Psoas muscle (tissue), 8 donors: ENCODE data around the gene PCNX1. TPM values are rescaled to one million over a fixed set of nuclear protein-coding genes. Genes with fewer than 3 reads are reported as not detected.
"Not testable (repeated sequence)": the region's sequence is repeated elsewhere in the genome, so short reads cannot be mapped to it uniquely, and the experiment has no call there.

Source experiments
- ATAC-seq, 4 donors: fragments of 200-7000 bp; cut with Tn5 transposase; one replicate each; pipeline ENCODE4 v1.9.1; 2020; ENCODE audit warnings: moderate library complexity in 3 of 4, mild to moderate bottlenecking in 2 of 4
- DNase-seq, 2 donors: peaks; one replicate each; pipeline ENCODE4 v3.0.0-alpha.2; 2020
- H3K27ac ChIP-seq: fragments of 200-600 bp; one replicate; pipeline ENCODE4 v1.8.0; 2022
- H3K27me3 ChIP-seq, 3 donors: fragments of 200-600 bp in 1 of 3; one replicate each; pipeline versions ENCODE4 v1.6.1 to v1.8.0; 2013 to 2022; ENCODE audit warnings: low read length in 2 of 3, mild to moderate bottlenecking in 2 of 3, moderate library complexity in 1 of 3; ENCODE audit not compliant: insufficient read depth in 3 of 3
- H3K36me3 ChIP-seq, 2 donors: fragments of 200-600 bp in 1 of 2; one replicate each; pipeline versions ENCODE4 v1.6.1 to v1.8.0; 2013 to 2022; ENCODE audit warnings: low read depth in 1 of 2, mild to moderate bottlenecking in 1 of 2, moderate library complexity in 1 of 2; ENCODE audit not compliant: insufficient read depth in 1 of 2
- H3K4me1 ChIP-seq: fragments of 200-600 bp; one replicate; pipeline ENCODE4 v1.8.0; 2022
- H3K4me3 ChIP-seq: fragments of 200-600 bp; one replicate; pipeline ENCODE4 v1.8.0; 2022; ENCODE audit warnings: mild to moderate bottlenecking
- H3K9me3 ChIP-seq: fragments of 200-600 bp; one replicate; pipeline ENCODE4 v1.8.0; 2022
- WGBS, 3 donors: extraction: QIAGEN DNeasy Blood & Tissue Kit; methylation state at CpG; one replicate each; pipeline versions ENCODE4 v1.1.6 to v1.1.7; 2013; 5-methylcytosine and 5-hydroxymethylcytosine counted together
- intact Hi-C, 2 donors: fragments of 100-400 bp; cut with DNase I; formaldehyde crosslinking; loops; one replicate each; pipeline versions ENCODE4 v1.11.0 to v1.14.2; 2022
- polyA plus RNA-seq, 3 donors: library from polyadenylated mRNA; stranded (reverse); fragments of 200-250 nt; gene quantifications; one replicate each; pipeline ENCODE4 v1.2.3, GENCODE V29; 2013
- total RNA-seq, 4 donors: library from RNA; stranded (reverse); fragmentation: NEBNext Ultra II Directional in 2 of 4; extraction: Animal tissue kit (Norgen Biotek cat#: 25700) in 2 of 4; gene quantifications; one replicate each; pipeline versions ENCODE4 v1.2.1 to v1.2.4, GENCODE V29; 2021 to 2023
- TF ChIP-seq, protein P1 (sequence below): fragments of 200-600 bp; IDR thresholded peaks from one replicate; pipeline ENCODE4 v1.8.0; 2022; ENCODE audit warnings: antibody characterized with exemption
- donor health status: healthy with polysubstance abuse.
- donor health status: DM: no; HTN: no; CAD: no; lungs with moderate emphysema.
- donor health status: Bipolar disorder and iron deficiency.
- donor health status: healthy.
- donor health status: DM: yes; HTN: yes; CAD: no.
- donor health status: DM: no; HTN: no; CAD: no.
- donor health status: DM: no; HTN: no; CAD: no.
- donor health status: DM: yes; HTN: yes; CAD: no.

Gene PCNX1
- total and polyA plus RNA-seq, 7 donors, result 5.2 to 48.1 (median 29.1) TPM

DNA sequence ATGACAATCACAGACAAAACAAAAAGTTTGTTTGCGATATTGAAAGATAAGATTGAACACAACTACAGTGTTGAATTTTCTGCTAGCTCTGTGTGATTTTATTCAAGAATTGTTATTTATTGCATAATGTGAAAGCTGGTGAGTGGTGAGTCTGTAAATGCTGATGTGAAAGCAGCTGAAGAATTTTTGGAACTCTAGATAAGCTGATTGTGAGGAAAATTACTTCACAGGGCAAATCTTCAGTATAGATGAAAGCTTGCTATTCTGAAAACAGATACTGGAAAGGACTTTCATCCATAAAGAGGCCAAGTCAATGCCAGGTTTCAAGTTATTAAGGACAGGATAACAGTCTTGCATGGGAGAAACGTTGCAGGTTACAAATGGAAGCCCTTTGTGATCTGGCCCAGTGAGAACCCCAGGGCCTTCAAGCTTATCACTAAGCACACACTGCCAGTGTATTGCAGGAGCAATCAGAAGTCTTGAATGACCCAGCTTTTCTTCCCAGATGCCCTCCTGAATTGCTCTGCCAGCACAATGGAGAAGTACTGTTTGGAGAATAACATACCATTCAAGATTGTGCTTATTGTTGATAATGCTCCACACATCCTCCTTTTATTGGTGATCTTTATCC is 153.7 kb downstream of the PCNX1 start:
- H3K36me3 ChIP-seq, result peaks cover 2 to 84% of the 10 kb centered on the region in 2 donors
- TF ChIP-seq, protein P1, sequence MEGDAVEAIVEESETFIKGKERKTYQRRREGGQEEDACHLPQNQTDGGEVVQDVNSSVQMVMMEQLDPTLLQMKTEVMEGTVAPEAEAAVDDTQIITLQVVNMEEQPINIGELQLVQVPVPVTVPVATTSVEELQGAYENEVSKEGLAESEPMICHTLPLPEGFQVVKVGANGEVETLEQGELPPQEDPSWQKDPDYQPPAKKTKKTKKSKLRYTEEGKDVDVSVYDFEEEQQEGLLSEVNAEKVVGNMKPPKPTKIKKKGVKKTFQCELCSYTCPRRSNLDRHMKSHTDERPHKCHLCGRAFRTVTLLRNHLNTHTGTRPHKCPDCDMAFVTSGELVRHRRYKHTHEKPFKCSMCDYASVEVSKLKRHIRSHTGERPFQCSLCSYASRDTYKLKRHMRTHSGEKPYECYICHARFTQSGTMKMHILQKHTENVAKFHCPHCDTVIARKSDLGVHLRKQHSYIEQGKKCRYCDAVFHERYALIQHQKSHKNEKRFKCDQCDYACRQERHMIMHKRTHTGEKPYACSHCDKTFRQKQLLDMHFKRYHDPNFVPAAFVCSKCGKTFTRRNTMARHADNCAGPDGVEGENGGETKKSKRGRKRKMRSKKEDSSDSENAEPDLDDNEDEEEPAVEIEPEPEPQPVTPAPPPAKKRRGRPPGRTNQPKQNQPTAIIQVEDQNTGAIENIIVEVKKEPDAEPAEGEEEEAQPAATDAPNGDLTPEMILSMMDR, result no peak
- ATAC-seq, result no peak
- no peak overlapping the region for H3K4me3 ChIP-seq
- no peaks in the 10 kb centered on the region for H3K9me3 ChIP-seq
- intact Hi-C loops, result no loop called here
- H3K27me3 ChIP-seq, result no peaks in the 10 kb centered on the region
- no peaks in the 10 kb centered on the region for H3K4me1 ChIP-seq
- DNase-seq, result no peak
- H3K27ac ChIP-seq, result no peak overlapping the region
- 87 to 93% (median 93%) methylated on average over 2 of the region's 2 CpGs for WGBS, 3 donors

DNA sequence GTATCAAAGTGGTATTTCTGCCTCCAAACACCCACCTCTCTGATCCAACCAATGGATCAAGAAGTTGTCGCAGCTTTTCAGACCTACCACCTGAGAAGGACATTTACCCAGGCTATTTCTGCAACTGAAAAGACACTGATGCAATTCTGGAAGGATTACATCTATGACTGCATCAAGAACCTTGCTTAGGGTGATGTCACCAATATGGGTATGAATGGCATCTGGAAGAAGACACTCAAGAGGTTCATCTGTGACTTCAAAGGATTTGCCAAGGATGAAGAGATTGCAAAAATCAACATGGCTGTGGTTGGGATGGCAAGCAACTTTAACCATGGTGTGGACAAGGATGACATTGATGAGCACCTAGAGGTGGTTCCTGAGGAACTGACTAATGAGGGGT is 154.2 kb downstream of the PCNX1 start:
- TF ChIP-seq, protein P1, result no peak
- Histone ChIP-seq H3K9me3 (no peaks in the 10 kb centered on the region), H3K4me1 (no peaks in the 10 kb centered on the region), H3K27me3 (no peaks in the 10 kb centered on the region), H3K27ac (no peak overlapping the region), H3K4me3 (no peak overlapping the region), H3K36me3 (peaks cover 2 to 79% of the 10 kb centered on the region in 2 donors)
- no peak for DNase-seq
- 97 to 100% (median 99%) methylated on average over 1 of the region's 1 CpG for WGBS, 3 donors
- intact Hi-C loops, result no loop called here
- no peak for ATAC-seq

DNA sequence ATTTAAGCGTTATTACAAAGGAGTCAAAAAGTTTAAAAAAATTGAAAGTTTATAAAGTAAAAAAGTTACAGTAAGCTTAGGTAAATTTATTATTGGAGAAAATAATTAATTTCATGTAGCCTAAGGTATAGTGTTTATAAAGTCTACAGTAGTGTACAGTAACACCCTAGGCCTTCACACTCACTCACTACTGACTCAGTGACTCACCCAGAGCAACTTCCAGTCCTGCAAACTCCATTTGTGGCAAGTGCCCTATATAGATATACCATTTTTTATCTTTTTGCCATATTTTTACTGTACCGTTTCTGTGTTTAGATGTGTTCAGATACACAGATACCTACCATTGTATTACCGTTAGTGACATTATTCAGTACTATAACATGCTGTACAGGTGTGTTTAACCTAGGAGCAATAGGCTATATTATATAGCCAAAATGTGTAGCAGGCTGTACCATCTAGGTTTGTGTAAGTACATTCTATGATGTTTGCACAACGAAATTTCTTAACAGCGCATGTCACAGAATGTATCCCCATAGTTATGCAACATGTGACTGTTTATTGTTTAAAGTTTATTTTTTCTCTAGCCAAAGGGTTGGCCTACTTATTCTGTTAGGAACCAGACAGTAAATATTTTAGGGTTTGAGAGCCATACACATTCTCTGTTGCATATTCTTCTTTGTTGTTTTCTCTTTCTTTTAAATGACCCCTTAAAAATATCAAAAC is 155.5 kb downstream of the PCNX1 start:
- ATAC-seq (no peak), DNase-seq (no peak)
- Histone ChIP-seq H3K36me3 (peaks cover 2 to 80% of the 10 kb centered on the region in 2 donors), H3K27ac (no peak overlapping the region), H3K9me3 (no peaks in the 10 kb centered on the region), H3K4me1 (no peaks in the 10 kb centered on the region), H3K27me3 (no peaks in the 10 kb centered on the region), H3K4me3 (no peak overlapping the region)
- intact Hi-C loops, result no loop called here
- WGBS, 3 donors, result 95 to 98% (median 98%) methylated on average over 5 of the region's 5 CpGs
- TF ChIP-seq, protein P1, result no peak

DNA sequence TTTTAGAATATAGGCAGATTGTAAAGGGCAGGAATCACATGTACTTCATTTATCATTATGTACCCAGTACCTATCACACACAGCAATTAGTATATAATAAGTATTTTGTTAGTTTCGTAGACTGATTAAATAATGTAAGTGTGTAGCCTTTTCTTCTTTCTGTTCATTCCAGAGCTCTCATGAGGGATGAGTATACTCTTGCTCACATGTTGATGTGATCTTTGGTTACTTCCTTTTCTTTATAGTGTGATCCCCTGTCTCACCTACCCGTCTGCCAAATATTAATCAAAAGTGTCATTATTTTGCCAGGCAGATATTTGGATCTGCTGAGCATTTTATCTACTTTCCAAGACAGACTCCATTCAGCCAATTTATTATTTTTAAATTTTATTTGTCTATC is 156.1 kb downstream of the PCNX1 start:
- WGBS, 3 donors, result 67 to 84% (median 83%) methylated on average over 2 of the region's 2 CpGs
- H3K27me3 ChIP-seq, result no peaks in the 10 kb centered on the region
- no peak overlapping the region for H3K4me3 ChIP-seq
- H3K4me1 ChIP-seq, result no peaks in the 10 kb centered on the region
- TF ChIP-seq, protein P1, result no peak
- ATAC-seq (no peak), DNase-seq (no peak)
- H3K27ac ChIP-seq, result no peak overlapping the region
- intact Hi-C loops, result no loop called here
- H3K36me3 ChIP-seq, result peaks cover 2 to 80% of the 10 kb centered on the region in 2 donors
- H3K9me3 ChIP-seq, result no peaks in the 10 kb centered on the region

DNA sequence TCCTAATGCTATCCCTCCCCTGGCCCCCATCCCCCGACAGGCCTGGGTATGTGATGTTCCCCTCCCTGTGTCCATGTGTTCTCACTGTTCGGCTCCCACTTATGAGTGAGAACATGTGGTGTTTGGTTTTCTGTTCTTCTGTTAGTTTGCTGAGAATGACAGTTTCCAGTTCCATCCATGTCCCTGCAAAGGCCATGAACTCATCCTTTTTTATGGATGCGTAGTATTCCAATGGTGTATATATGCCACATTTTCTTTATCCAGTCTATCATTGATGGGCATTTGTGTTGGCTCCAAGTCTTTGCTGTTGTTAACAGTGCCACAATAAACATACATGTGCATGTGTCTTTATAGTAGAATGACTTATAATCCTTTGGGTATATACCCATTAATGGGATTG is 157.5 kb downstream of the PCNX1 start:
- H3K27ac ChIP-seq, H3K27me3 ChIP-seq, intact Hi-C loops, H3K4me1 ChIP-seq, DNase-seq, H3K9me3 ChIP-seq, H3K4me3 ChIP-seq, ATAC-seq: not testable (repeated sequence)
- WGBS, 3 donors, result 96 to 100% (median 99%) methylated on average over 3 of the region's 3 CpGs
- peaks cover 2 to 80% of the 10 kb centered on the region in 2 donors for H3K36me3 ChIP-seq
